Measurements from ENCODE around the gene PPP2R3A.

GRCh38 chr3:136093771-136094170, 128.2 kb downstream of the PPP2R3A start:
- TF ChIP-seq, protein P1, sequence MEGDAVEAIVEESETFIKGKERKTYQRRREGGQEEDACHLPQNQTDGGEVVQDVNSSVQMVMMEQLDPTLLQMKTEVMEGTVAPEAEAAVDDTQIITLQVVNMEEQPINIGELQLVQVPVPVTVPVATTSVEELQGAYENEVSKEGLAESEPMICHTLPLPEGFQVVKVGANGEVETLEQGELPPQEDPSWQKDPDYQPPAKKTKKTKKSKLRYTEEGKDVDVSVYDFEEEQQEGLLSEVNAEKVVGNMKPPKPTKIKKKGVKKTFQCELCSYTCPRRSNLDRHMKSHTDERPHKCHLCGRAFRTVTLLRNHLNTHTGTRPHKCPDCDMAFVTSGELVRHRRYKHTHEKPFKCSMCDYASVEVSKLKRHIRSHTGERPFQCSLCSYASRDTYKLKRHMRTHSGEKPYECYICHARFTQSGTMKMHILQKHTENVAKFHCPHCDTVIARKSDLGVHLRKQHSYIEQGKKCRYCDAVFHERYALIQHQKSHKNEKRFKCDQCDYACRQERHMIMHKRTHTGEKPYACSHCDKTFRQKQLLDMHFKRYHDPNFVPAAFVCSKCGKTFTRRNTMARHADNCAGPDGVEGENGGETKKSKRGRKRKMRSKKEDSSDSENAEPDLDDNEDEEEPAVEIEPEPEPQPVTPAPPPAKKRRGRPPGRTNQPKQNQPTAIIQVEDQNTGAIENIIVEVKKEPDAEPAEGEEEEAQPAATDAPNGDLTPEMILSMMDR (IDR thresholded peaks at IDR 0.05), result no peak
- TF ChIP-seq POLR2A (IDR thresholded peaks at IDR 0.05), result no peak
